Stimulated activated CD4-positive, alpha-beta T cell treated with anti-CD3 and anti-CD28 coated beads, Interleukin-15, amount 100 ng/mL, for 48 hours (primary cell): ENCODE measurements around the gene TOP1.

ENCODE experiments used
- DNase-seq, 2 donors: peaks; one replicate each; pipeline ENCODE4 v3.0.0-alpha.2; 2020; ENCODE audit warnings: low read depth in 2 of 2

The TOP1 gene

GRCh38 chr20:41037179-41037578, 8.6 kb downstream of the TOP1 start:
- DNase-seq: no peak

- DNase-seq: no peak
Measured at GRCh38 chr20:41038149-41038877, 9.7 kb downstream of the TOP1 start.

- no peak for DNase-seq
Measured at GRCh38 chr20:41038878-41039404, 10.3 kb downstream of the TOP1 start.

- no peak for DNase-seq
Measured at GRCh38 chr20:41040855-41041254, 12.2 kb downstream of the TOP1 start.

GRCh38 chr20:41041693-41042092, 13.1 kb downstream of the TOP1 start:
- no peak for DNase-seq

- DNase-seq: no peak
Measured at GRCh38 chr20:41044409-41045062, 15.9 kb downstream of the TOP1 start.

GRCh38 chr20:41045671-41046070, 17.0 kb downstream of the TOP1 start:
- DNase-seq: no peak

- no peak for DNase-seq
Measured at GRCh38 chr20:41046716-41047115, 18.1 kb downstream of the TOP1 start.

- DNase-seq: no peak
Measured at GRCh38 chr20:41047279-41047974, 18.8 kb downstream of the TOP1 start.

- no peak for DNase-seq
Measured at GRCh38 chr20:41047975-41048305, 19.3 kb downstream of the TOP1 start.

GRCh38 chr20:41048461-41049301, 20.1 kb downstream of the TOP1 start:
- no peak for DNase-seq

GRCh38 chr20:41049451-41049850, 20.8 kb downstream of the TOP1 start:
- no peak for DNase-seq

GRCh38 chr20:41050361-41051008, 21.9 kb downstream of the TOP1 start:
- DNase-seq: no peak

- no peak for DNase-seq
Measured at GRCh38 chr20:41051009-41051825, 22.6 kb downstream of the TOP1 start.

GRCh38 chr20:41052742-41053419, 24.3 kb downstream of the TOP1 start:
- DNase-seq: no peak

- DNase-seq: no peak
Measured at GRCh38 chr20:41054070-41054846, 25.6 kb downstream of the TOP1 start.

GRCh38 chr20:41054847-41055230, 26.2 kb downstream of the TOP1 start:
- DNase-seq: no peak

- no peak for DNase-seq
Measured at GRCh38 chr20:41055679-41056078, 27.1 kb downstream of the TOP1 start.

GRCh38 chr20:41057999-41058673, 29.5 kb downstream of the TOP1 start:
- no peak for DNase-seq
